Measurements from ENCODE around the gene C19orf44.
"Not testable (repeated sequence)": the region's sequence is repeated elsewhere in the genome, so short reads cannot be mapped to it uniquely, and the experiment has no call there.

C19orf44 gene

GRCh38 chr19:16482745-16483144, 13.4 kb upstream of the C19orf44 start:
- TF ChIP-seq, protein P1, sequence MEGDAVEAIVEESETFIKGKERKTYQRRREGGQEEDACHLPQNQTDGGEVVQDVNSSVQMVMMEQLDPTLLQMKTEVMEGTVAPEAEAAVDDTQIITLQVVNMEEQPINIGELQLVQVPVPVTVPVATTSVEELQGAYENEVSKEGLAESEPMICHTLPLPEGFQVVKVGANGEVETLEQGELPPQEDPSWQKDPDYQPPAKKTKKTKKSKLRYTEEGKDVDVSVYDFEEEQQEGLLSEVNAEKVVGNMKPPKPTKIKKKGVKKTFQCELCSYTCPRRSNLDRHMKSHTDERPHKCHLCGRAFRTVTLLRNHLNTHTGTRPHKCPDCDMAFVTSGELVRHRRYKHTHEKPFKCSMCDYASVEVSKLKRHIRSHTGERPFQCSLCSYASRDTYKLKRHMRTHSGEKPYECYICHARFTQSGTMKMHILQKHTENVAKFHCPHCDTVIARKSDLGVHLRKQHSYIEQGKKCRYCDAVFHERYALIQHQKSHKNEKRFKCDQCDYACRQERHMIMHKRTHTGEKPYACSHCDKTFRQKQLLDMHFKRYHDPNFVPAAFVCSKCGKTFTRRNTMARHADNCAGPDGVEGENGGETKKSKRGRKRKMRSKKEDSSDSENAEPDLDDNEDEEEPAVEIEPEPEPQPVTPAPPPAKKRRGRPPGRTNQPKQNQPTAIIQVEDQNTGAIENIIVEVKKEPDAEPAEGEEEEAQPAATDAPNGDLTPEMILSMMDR (IDR thresholded peaks at IDR 0.05; ENCODE audit: control insufficient read depth, extremely low read depth, insufficient read depth), result no peak
- DNase-seq (ENCODE audit: low read depth), result no peak
- H3K4me3 ChIP-seq (ENCODE audit: low read depth, low read length), result no peak overlapping the region

DNA sequence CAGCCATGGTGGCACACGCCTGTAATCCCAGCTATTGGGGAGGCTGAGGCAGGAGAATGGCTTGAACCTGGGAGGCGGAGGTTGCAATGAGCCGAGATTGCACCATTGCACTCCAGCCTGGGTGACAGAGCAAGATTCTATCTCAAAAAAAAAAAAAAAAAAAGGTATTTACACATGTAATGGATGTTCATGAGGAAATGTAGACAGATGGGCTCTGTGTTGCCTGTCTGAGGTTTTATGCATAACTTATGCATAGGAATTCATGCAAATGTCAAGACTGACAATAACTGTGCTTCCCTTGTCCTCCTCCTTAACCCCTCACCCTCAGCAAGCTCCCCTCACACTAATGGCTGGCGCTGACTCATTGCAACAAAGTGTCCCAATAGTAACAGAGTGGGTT, 9.7 kb upstream of the C19orf44 start:
- H3K4me3 ChIP-seq (ENCODE audit: low read depth, low read length); DNase-seq (ENCODE audit: low read depth): not testable (repeated sequence)

GRCh38 chr19:16496613-16496983, 404 bp downstream of the C19orf44 start:
- TF ChIP-seq, protein P1 (IDR thresholded peaks at IDR 0.05; ENCODE audit: control insufficient read depth, extremely low read depth, insufficient read depth), result no peak
- DNase-seq (ENCODE audit: low read depth), result no peak
- peak overlapping the region; percentile 96 for H3K4me3 ChIP-seq (ENCODE audit: low read depth, low read length)

DNA sequence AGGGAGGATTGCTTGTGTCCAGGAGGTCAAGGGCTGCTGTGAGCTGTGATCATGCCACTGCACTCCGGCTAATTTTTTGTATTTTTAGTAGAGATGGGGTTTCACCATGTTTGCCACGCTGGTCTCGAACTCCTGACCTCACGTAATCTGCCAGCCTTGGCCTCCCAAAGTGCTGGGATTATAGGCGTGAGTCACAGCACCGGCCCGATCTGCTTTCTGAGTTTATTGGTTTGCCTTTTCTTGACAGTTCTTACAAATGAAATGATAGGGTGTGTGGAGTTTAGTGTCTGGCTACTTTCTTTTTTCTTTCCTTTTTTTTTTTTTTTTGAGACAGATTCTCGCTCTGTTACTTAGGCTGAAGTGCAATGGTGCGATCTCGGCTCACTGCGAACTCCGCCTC, 848 bp downstream of the C19orf44 start:
- peak overlapping the region; percentile 96 for H3K4me3 ChIP-seq (ENCODE audit: low read depth, low read length)
- TF ChIP-seq, protein P1 (IDR thresholded peaks at IDR 0.05; ENCODE audit: control insufficient read depth, extremely low read depth, insufficient read depth), result no peak
- no peak for DNase-seq (ENCODE audit: low read depth)

DNA sequence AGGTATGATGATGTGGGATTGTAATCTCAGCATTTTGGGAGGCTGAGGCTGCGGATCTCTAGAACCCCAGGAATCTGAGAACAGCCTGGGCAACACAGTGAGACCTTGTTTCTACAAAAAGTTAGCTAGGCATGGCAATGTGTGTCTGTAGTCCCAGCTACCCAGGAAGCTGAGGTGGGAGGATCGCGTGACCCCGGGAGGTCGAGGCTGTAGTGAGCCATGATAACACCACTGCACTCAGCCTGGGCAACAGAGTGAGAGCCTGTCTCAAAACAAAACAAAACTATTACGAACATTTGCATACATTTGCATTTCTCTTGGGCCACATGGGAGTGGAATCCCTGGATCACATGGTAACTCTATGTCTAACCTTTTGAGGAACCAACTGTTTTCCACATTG, 1.6 kb downstream of the C19orf44 start:
- DNase-seq (ENCODE audit: low read depth), result no peak
- TF ChIP-seq, protein P1 (IDR thresholded peaks at IDR 0.05; ENCODE audit: control insufficient read depth, extremely low read depth, insufficient read depth), result no peak

DNA sequence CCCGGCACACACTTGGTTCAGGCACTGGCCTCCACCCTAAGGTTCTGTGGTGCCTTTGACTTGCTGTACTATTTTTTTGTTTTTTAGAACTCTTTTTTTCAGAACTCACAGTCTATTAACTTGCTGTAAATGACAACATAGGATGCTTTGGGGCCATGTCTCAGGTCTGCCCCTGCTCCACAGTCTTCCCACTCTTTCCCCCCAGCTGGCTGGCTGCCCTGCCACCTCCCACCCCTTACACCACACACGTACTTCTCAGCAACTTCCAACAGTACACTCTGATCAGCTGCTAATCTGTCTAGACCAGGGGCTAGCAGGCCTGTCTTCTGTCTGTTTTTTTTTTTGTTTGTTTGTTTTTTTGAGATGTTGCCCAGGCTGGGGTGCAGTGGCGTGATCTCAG, 8.1 kb downstream of the C19orf44 start:
- DNase-seq (ENCODE audit: low read depth), result no peak
- TF ChIP-seq, protein P1 (IDR thresholded peaks at IDR 0.05; ENCODE audit: control insufficient read depth, extremely low read depth, insufficient read depth), result no peak
- H3K4me3 ChIP-seq (ENCODE audit: low read depth, low read length), result no peak overlapping the region

More for the DNA sequence above, 1.6 kb downstream of the C19orf44 start:
- H3K4me3 ChIP-seq (ENCODE audit: low read depth, low read length), result no peak overlapping the region

DNA sequence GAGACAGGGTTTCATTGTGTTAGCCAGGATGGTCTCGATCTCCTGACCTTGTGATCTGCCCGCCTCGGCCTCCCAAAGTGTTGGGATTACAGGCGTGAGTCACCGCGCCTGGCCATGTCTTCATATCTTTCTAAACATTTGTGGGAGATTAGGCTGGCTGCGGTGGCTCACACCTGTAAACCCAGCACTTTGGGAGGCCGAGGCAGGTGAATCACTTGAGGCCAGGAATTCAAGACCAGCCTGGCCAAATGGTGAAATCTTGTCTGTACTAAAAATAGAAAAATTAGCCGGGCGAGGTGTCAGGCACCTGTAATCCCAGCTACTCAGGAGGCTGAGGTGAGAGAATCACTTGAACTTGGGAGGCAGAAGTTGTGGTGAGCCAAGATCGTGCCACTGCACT, 10.0 kb downstream of the C19orf44 start:
- not testable (repeated sequence) for DNase-seq (ENCODE audit: low read depth); H3K4me3 ChIP-seq (ENCODE audit: low read depth, low read length)

DNA sequence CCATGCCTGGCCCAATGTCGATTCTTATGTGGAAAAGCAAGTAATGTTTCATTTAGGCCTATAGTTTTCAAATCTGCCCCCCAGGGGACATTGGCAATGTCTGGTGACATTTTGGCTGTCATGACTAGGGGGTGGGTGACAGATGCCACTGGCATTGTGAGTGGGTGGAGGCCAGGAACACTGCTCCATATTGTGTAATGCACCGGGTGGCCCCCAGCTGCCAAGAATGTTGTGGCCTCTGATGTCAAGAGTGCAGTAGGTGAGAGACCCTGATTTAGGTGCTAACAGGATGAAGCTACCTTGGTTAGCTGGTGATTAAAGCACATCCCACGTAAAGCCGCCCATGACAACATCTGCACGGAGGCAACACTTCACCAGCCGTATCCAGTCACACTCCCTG, 10.8 kb downstream of the C19orf44 start:
- no peak for DNase-seq (ENCODE audit: low read depth)
- H3K4me3 ChIP-seq (ENCODE audit: low read depth, low read length), result no peak overlapping the region
- TF ChIP-seq, protein P1 (IDR thresholded peaks at IDR 0.05; ENCODE audit: control insufficient read depth, extremely low read depth, insufficient read depth), result no peak

Measured in LNCaP clone FGC (cell line).